ENCODE data around the gene MCC. TPM values are rescaled to one million over a fixed set of nuclear protein-coding genes. Genes with fewer than 3 reads are reported as not detected.

The MCC gene
- total RNA-seq, 4 donors from 2014 or later = 17.0 to 24.8 (median 21.0) TPM

DNA sequence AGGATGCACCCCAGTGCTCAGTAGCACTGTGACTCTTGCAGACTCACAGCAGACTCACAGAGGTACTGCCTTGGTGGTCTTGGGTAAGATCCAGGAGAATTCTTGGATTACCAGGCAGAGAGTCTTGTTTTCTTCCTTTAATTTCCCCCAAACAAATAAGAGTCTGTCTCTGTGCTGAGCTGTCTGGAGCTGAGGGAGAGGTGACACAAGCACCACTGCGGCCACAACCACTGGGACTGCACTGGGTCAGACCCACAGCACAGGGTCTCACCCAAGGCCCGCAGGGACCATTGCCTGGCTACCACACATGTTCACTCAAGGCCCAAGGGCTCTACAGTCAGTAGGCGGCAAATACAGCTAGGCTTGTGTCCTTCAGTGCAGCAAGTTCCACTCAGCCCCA, 13.8 kb upstream of the MCC start:
- TF ChIP-seq EP300 (IDR thresholded peaks at IDR 0.05) = no peak
- Histone ChIP-seq H3K27ac (replicated peaks in 1 of 4) (no peak overlapping the region), H3K4me3 (no peak overlapping the region), H3K9me3 (no peaks in the 10 kb centered on the region), H3K36me3 (no peaks in the 10 kb centered on the region), H3K27me3 (peaks cover 0 to 9% (median 0%) of the 10 kb centered on the region in 4 donors), H3K4me1 (no peaks in the 10 kb centered on the region)
- WGBS = 100% methylated on average over 2 of the region's 3 CpGs
- no peak for DNase-seq (ENCODE audit: extremely low spot score)
- intact Hi-C loops (cut with DNase I) = no loop called here

DNA sequence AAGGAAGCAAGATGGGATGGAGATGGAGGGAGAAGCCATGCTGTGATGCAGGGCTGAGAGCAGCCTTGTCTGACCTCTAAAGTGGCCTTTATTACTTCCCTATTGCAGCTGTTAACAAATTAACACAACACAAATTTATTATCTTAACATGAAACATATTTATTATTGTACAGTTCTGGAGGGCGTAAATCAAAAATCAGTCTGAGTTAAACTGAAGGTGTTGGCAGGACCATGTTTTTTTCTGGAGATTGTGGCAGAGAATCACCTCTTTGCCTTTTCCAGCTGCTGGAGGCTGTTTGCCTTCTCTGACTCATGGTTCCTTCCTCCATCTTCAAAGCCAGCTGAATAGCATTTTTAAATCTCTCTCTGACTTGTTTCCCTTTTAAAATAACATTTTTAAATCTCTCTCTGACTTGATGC, 7.2 kb upstream of the MCC start:
- WGBS = 75% methylated on average over 1 of the region's 1 CpG

DNA sequence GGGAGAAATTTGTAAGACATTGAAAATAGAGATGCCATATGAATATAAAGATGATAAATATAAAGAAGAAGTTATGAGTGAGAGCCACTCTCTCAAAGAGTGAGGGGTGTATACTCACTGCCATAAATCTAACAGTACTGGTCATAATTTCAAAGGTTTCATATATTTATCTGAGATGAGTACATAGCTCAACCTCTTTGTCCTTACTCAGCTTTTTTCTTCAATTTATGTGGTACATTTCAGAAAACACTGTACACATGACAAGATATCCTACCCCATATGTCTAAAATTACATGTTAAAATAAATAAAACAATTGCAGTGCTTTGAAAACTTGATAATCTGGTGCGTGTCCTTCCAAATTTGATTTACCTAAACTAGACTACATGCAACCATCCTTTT, 5.2 kb upstream of the MCC start:
- no peak for DNase-seq (ENCODE audit: extremely low spot score)
- peaks cover 6 to 10% (median 8%) of the 10 kb centered on the region in 4 donors for H3K4me1 ChIP-seq
- no peaks in the 10 kb centered on the region for H3K36me3 ChIP-seq
- peaks cover 0 to 9% (median 0%) of the 10 kb centered on the region in 4 donors for H3K27me3 ChIP-seq
- peaks cover 0 to 10% (median 7%) of the 10 kb centered on the region in 4 donors for H3K9me3 ChIP-seq
- no peak overlapping the region for H3K27ac ChIP-seq (replicated peaks in 1 of 4)
- no peak overlapping the region for H3K4me3 ChIP-seq
- TF ChIP-seq POLR2AphosphoS5 (IDR thresholded peaks at IDR 0.05) (no peak), POLR2A (IDR thresholded peaks at IDR 0.05; ENCODE audit: low read depth) (no peak), EP300 (IDR thresholded peaks at IDR 0.05) (no peak)
- TF ChIP-seq, protein P1, sequence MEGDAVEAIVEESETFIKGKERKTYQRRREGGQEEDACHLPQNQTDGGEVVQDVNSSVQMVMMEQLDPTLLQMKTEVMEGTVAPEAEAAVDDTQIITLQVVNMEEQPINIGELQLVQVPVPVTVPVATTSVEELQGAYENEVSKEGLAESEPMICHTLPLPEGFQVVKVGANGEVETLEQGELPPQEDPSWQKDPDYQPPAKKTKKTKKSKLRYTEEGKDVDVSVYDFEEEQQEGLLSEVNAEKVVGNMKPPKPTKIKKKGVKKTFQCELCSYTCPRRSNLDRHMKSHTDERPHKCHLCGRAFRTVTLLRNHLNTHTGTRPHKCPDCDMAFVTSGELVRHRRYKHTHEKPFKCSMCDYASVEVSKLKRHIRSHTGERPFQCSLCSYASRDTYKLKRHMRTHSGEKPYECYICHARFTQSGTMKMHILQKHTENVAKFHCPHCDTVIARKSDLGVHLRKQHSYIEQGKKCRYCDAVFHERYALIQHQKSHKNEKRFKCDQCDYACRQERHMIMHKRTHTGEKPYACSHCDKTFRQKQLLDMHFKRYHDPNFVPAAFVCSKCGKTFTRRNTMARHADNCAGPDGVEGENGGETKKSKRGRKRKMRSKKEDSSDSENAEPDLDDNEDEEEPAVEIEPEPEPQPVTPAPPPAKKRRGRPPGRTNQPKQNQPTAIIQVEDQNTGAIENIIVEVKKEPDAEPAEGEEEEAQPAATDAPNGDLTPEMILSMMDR (IDR thresholded peaks at IDR 0.05) = no peak
- intact Hi-C loops (cut with DNase I) = no loop called here
- 94% methylated on average over 1 of the region's 1 CpG for WGBS

More for the DNA sequence above, 7.2 kb upstream of the MCC start:
- H3K36me3 ChIP-seq = no peaks in the 10 kb centered on the region
- peaks cover 0 to 7% (median 0%) of the 10 kb centered on the region in 4 donors for H3K27me3 ChIP-seq
- no peak overlapping the region for H3K4me3 ChIP-seq
- H3K9me3 ChIP-seq = peaks cover 0 to 7% (median 3%) of the 10 kb centered on the region in 4 donors
- no peak for TF ChIP-seq POLR2AphosphoS5 (IDR thresholded peaks at IDR 0.05)
- no peak for TF ChIP-seq POLR2A (IDR thresholded peaks at IDR 0.05; ENCODE audit: low read depth)
- TF ChIP-seq EP300 (IDR thresholded peaks at IDR 0.05) = no peak
- TF ChIP-seq, protein P1 (IDR thresholded peaks at IDR 0.05) = no peak
- no peak for DNase-seq (ENCODE audit: extremely low spot score)
- no peak overlapping the region for H3K27ac ChIP-seq (replicated peaks in 1 of 4)
- intact Hi-C loops (cut with DNase I) = no loop called here
- no peaks in the 10 kb centered on the region for H3K4me1 ChIP-seq

DNA sequence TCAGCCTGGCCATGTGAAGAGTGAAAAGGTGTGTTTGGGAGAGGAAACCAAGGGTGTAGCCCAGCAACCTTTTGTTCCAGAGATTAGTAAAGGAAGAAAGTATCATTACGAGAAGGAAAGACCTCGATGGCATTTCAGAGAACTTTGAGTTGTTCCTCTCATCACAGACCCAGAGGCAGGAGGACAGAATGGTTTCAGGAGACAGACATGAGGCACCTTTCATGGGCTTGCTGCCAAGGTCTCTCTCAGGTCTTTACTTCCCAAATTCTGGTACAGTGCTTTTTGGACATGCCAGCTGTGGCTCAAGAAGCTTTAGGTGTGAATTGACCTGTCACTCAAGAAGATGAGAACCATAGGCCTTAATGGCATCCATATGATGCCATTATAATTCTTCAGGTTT, 2.8 kb upstream of the MCC start:
- Histone ChIP-seq H3K4me3 (no peak overlapping the region), H3K9me3 (peaks cover 0 to 10% (median 7%) of the 10 kb centered on the region in 4 donors), H3K36me3 (no peaks in the 10 kb centered on the region), H3K27ac (replicated peaks in 1 of 4) (no peak overlapping the region), H3K27me3 (peaks cover 0 to 21% (median 0%) of the 10 kb centered on the region in 4 donors), H3K4me1 (peaks cover 13 to 21% (median 19%) of the 10 kb centered on the region in 4 donors)
- no peak for DNase-seq (ENCODE audit: extremely low spot score)
- WGBS = 92% methylated on average over 2 of the region's 2 CpGs
- TF ChIP-seq, protein P1 (IDR thresholded peaks at IDR 0.05) = no peak
- no peak for TF ChIP-seq EP300 (IDR thresholded peaks at IDR 0.05)
- no peak for TF ChIP-seq POLR2A (IDR thresholded peaks at IDR 0.05; ENCODE audit: low read depth)
- no peak for TF ChIP-seq POLR2AphosphoS5 (IDR thresholded peaks at IDR 0.05)
- intact Hi-C loops (cut with DNase I) = no loop called here

DNA sequence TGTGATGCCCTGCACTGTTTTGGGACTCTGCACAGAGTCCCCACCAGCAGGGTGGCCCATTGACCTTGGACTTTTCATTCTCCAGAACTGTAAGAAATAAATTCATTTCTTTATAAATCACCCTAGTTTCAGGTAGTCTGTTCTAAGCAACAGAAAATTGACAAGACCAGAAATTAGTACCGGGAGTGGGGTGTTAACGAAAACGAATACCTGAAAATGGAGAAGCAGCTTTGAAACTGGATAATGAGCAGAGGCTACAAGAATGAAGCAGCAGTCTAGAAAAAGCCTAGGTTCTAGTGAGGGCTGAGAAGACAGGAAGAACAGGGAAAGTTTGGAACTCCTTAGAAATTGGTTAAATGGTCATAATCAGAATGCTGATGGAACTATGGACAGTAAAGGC, 2.1 kb upstream of the MCC start:
- peaks cover 13 to 21% (median 19%) of the 10 kb centered on the region in 4 donors for H3K4me1 ChIP-seq
- WGBS = 96% methylated on average over 3 of the region's 3 CpGs
- no peak overlapping the region for H3K27ac ChIP-seq (replicated peaks in 1 of 4)
- peaks cover 0 to 21% (median 0%) of the 10 kb centered on the region in 4 donors for H3K27me3 ChIP-seq
- DNase-seq (ENCODE audit: extremely low spot score) = no peak
- no peak for TF ChIP-seq POLR2AphosphoS5 (IDR thresholded peaks at IDR 0.05)
- TF ChIP-seq, protein P1 (IDR thresholded peaks at IDR 0.05) = no peak
- no peak for TF ChIP-seq EP300 (IDR thresholded peaks at IDR 0.05)
- TF ChIP-seq POLR2A (IDR thresholded peaks at IDR 0.05; ENCODE audit: low read depth) = no peak
- intact Hi-C loops (cut with DNase I) = no loop called here
- no peak overlapping the region for H3K4me3 ChIP-seq
- H3K36me3 ChIP-seq = no peaks in the 10 kb centered on the region
- peaks cover 0 to 10% (median 7%) of the 10 kb centered on the region in 4 donors for H3K9me3 ChIP-seq
